Endometrial microvascular endothelial cells (primary cell): ENCODE results near the gene XYLT2. TPM values are rescaled to one million over a fixed set of nuclear protein-coding genes. Genes with fewer than 3 reads are reported as not detected.
"Not testable (repeated sequence)": the region's sequence is repeated elsewhere in the genome, so short reads cannot be mapped to it uniquely, and the experiment has no call there.

ENCODE experiments used
- in situ Hi-C: cut with HindIII; loops from 2 replicates; pipeline ENCODE4 v1.10.0; 2017; ENCODE audit warnings: low sequenced_read_pairs, low pct_unique_long_range_greater_than_20kb; ENCODE audit errors: inconsistent ontology term
- total RNA-seq: library from RNA; depleted of rRNA; stranded (reverse); fragments of >200 nt; gene quantifications from one replicate; pipeline ENCODE4 v1.2.3, GENCODE V29; 2015; ENCODE audit errors: inconsistent ontology term

The XYLT2 gene
- total RNA-seq, result 51.2 TPM

DNA sequence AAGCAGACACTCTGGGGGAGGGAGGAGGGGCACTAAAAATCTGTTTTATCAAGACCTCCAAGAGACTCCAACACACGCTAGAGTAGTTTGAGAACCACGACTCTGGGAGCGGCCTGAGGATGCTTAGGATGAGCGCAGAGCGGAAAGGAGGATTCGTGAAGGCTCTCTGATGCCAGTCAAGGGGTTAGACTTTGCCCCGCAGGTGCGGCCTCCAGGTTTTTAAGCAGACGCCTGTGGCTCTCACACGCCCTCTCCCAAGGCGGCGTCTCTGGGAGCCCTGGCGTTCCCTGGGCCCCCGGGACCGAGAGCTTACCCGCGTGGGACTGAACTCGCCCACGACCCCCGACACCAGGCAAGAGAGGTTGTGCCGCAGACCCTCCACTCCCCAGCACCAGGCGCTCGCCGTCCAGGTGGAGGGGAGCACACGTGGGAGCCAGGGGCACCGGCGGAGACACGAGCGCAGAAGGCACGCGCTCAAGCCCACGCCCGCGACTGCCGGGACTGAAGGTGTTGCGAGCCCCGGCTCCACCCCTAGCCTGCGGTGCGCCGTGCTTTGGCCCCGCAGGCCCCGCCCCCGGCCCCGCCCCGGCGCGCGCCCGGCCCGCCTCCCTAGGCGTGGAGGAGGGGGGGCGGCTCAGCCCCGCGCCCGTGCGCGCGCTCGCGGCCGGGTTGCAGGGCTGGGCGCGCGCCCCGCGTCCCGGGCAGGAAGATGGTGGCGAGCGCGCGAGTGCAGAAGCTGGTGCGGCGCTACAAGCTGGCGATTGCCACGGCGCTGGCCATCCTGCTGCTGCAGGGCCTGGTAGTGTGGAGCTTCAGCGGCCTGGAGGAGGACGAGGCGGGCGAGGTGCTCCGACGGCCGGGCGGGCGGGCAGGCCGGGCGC is at the start of gene XYLT2:
Gene XYLT2, plus strand, starts transcription at position 695 of the 881 bp plus-strand sequence. Its CDS starts 15 bp downstream, at position 710.
- in situ Hi-C loops, result no loop called here

DNA sequence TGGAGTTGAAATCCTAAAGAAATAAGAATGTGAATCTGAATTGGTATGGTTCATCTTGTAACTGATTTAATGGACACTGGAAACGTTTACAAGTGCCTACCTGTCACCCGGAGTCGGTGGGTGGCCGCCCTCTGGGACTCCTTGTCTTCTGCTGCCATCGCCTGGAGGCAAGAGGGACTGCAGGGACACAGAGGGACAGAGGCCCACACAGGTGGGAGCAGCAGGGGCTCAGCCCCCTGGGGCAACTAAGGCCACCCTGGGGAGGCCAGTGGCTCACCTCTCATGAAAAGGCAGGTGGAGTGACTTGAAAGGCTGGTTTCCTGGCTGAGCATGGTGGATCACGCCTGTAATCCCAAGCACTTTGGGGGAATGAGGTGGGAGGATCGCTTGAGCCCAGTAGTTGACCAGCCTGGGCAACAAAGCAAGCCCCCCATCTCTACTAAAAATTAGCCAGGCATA is 48.5 kb upstream of the XYLT2 start:
- in situ Hi-C loops, result no loop called here

DNA sequence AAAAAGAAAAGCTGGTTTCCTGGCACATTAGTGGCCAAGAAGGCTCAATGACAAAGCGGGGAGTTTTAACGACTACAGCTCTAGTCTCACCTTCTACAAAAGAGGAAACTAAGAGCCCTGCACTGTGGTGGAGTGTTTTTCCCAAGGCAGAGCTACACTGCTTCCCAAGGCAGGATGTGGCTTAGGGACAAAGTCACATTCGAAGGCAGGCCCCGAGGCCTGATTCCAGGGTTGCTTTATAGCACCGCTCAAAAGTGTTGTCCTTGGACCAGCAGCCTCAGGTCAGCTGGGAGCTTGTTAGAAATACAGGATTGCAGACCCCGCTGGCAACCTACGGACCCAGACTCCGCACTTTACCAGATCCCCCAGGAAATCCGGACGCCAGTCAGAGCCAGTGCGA is 47.9 kb upstream of the XYLT2 start:
- in situ Hi-C loops, result no loop called here

DNA sequence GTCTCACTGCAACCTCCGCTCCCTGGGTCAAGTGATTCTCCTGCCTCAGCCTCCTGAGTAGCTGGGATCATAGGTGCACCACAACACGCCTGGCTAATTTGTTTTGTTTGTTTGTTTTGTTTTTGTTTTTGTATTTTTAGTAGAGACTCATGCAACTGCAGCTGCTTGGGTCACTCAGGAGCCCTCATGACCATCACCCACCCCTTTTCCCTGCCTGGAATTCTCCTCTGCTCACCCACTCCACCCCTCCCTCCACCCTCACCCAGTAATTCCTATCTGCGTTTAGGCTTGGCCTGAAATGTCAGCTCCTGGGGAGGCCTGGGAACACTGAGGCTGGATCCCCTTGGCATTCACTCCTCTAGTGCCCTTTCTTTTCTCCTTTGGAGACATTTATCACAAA is 46.1 kb upstream of the XYLT2 start:
- in situ Hi-C loops, result no loop called here

DNA sequence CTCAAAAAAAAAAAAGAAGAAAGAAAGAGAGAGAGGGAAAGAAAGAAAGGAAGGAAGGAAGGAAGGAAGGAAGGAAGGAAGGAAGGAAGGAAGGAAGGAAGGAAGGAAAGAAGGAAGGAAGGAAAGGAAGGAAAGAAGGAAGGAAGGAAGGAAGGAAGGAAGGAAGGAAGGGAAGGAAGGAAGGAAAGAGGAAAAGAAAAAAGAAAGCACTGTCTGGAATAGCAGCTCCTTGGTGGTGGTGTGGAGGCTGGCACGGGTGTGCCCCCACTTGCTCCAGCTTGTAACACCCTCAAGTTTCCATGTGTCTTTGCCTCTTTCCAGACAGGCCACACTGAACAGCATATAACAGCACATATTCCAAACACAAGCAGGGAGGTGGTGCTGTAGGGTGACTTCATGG is 45.1 kb upstream of the XYLT2 start:
- in situ Hi-C loops, result not testable (repeated sequence)

DNA sequence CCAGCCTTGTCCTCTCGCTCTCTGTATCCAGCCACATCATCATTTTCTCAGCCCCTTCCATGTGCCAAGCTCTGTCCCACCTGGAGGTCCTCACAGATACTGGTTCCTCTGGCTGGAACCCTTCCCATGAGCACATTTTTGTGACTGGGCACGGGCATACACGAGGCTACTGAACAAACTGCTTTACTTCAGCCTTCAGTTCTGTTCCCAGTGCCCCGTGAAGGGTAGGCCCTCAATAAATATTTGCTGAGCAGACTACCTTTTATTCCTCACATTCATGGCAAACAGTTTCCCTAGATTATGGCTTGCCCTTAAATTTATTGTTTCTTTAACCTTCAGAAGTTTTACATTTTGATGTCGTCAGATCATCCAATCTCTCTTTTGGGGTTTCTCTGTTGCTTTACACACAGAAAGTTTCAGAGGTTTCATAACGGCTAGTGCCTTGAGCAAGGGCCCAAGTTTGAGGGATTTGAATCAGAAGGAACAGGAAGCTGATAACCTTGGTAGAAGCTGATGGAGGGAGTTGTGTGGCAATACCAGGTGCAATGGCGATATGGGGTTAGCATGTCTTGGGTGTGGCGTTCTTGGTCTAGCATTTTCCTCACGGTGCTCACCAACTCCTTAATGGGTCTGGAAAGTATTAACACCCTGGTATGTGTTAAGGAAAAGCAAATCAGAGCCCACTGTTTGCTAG is 43.9 kb upstream of the XYLT2 start:
- in situ Hi-C loops, result no loop called here

DNA sequence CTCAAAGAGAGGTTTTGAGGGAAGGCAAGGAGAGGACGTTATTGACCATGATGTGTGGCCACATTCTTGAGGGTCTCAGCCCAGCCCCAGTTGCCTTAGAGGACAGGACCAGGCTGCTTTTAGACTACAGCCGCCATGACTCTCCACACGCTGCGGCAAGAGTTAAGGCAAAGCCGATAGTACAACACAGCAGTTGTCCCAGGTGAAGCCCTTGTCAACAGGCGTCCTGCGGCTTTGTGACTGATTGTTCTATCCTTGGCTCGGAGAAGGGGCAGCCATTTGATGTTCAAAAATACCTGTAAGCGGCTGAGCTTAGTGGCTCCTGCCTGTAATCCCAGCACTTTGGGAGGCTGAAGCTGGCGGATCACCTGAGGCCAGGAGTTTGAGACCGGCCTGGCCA is 42.9 kb upstream of the XYLT2 start:
- in situ Hi-C loops, result no loop called here

DNA sequence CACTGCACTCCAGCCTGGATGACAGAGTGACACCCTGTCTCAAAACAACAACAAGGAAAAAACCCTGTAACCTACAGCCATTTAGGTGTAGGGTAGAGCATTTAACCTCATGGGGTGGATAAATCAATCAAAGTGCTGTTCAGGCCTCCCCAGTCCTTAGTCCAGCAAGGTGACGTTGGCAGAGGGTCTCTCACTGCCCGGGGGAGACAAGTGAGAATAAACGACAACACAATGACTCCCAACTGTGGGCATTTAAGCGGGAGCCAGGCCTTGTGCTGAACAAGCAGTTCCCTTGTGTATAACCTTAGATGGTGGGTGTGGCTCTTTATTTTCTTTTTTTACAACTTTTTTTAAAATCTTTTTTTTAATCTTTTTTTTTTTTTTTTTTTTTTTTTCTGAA is 42.3 kb upstream of the XYLT2 start:
- in situ Hi-C loops, result no loop called here

DNA sequence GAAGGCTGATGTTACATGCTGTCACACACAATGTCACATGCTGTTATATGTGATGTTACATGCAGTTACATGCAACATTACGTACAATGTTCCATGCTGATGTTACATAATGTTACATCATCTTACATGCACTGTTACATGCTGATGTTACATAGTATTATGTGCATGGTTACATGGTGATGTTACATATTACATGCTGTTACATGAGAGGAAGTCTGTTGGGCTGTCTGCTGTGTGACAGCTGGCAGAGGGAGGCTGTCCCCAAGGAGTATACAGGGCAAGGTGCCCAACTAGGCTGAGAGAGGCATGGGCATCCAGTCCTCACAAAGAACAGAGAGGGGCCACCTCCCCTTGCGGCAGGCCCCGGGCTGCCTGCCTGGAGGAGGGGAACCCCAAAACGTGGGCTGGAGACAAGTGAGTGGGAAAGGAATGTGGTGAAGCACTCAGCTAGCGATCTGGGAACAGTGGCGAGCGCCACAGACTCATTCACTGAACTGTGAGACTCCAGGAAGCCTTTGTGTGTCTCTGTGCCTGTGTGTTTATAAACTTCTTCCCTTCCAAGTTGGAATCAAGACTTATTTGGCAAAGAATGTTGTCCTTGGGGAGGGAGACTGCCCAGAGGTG is 41.0 kb upstream of the XYLT2 start:
- in situ Hi-C loops, result no loop called here

DNA sequence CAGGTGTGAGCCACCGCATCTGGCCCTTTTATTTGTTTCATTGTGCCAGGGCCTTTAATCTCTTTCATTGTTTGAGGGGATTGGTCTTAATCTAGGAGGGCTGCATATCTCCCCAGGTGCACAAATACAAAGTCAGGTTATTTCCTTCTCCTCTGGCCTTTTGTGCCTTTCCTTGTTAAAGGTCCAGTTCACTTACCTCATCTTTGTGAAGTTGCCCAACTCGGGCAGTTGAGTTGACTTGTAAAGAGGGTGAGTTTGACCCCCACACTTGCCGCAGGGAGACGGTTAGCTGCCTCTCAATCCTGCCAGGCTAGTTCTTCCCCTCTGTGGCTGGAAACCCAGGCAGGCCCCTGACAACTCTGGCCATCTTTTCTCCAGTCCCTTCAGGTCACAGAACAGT is 38.3 kb upstream of the XYLT2 start:
- in situ Hi-C loops, result no loop called here

DNA sequence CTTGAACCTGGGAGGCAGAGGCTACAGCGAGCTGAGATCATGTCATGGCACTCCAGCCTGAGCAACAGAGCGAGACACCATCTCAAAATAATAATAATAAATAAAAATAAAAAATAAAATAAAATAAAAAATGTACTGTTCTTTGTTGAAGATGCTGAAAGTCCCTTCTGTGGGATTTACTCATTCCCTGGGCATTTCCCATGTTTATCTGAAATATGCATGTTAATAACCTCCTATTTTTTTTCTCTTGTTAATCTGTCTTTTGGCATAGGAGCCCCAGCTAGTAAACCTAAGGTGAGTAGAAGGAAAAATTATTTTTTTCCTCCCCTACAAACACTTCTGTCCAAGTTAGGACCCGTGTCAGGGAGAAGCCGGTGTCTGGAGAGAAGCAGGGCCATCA is 37.3 kb upstream of the XYLT2 start:
- in situ Hi-C loops, result no loop called here

DNA sequence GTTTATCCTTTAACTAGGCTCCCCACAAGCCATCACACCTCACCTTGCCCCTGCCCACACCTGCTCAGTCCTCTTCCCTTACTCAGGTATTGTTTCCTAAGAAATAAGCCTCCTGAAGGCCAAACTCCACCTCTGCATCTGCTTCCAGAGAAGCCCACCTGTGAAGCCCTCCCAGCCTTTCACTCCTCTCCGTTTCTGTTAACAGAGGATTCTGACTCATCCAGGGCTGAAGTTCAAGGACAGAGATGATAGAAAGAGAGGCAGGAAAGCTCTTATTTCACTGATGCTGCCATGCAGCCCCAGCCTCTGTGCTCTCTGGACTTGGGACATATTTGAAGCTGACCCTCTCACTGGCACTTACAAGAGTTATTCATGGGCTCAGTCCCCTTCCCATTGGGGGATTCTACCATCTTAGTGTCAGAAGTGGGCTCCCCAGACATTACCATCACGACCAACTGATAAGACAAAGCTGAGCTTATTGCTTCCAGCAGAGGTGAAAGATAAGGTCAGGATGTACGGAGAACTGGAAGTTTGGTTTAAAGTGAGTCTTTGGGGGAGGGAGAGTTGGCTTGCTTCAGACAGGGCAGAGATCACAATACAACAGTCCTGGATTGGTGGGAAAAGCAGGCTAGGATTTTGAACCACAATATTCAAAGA is 35.3 kb upstream of the XYLT2 start:
- in situ Hi-C loops, result no loop called here

DNA sequence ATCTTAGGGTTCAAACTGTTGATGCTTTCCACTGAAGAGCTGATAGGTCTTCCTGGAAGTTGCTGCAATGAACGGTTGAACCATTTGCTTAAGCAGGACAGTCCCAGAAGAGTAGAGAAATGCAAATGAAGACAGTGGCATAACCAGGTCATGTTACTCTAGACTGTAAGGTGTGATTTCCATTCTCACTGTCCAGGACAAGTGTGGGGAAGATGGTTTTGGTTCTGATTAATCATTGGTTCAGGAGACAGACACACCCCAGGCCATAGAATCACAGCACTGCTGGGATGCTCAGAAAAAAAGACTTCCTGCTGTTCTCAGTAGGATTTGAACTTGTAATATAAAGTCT is 34.8 kb upstream of the XYLT2 start:
- in situ Hi-C loops, result no loop called here

DNA sequence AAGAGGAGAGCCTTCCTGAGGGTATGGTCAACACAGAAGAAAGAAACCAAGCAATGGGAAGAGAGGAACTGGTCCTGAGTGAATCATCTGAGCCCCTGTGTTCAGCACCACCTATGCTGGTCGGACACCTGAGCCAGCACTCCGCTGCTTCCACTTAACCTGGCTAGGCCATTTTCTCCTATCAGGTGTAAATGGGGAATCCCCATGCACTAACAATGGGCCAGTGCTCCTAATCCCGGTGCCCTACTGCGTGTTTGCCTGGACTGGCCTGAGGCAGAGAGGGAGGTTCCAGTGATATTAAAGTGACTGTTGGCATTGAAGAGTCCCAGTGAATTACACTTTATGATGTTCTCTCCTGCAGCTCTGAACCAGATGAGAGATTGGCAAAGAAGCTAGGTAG is 34.4 kb upstream of the XYLT2 start:
- in situ Hi-C loops, result no loop called here

DNA sequence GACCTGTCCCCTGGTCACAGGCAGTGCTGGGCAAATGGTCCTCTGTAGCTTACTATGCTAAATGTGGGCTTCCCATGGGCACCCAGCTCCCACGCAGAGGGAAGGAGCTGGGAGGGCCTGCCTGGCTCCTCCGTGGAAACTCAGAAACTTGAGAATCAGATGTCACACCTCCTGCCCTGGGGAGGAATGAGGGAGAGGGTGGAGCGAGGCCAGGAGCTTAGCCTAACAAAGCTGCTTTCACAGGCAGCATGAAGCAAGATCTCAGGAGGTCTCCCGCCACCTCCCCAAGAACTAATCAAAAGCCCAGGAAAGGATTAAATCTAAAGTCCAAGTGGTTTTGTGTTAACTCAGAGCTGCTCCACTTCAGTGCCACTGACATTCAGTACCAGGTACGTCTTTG is 33.6 kb upstream of the XYLT2 start:
- in situ Hi-C loops, result no loop called here

DNA sequence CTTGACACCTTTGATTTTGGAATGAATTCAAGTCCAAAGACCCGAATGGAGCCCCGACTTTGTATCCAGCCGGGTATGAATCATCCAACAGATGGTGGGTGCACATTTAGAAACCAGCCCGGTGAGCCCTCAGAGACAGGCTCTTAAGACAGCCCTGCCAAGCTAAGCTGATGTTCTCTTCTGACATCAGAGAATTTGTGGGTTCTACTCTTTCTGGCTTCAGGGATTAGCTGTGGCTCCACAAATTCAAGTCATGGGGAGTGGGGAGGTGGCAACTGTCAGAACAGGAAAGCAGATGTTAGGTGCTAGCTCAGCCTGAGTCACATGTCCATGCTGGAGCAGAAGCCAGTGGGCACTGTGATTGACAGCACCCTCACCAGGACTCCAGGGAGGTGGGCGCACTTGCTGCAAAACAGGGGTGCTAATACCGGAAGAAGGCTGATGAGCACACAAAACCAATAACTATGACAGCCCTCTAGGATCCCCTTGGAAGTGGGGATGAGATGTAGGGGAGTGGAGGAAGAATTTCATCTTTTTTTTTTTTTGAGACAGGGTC is 31.4 kb upstream of the XYLT2 start:
- in situ Hi-C loops, result no loop called here

DNA sequence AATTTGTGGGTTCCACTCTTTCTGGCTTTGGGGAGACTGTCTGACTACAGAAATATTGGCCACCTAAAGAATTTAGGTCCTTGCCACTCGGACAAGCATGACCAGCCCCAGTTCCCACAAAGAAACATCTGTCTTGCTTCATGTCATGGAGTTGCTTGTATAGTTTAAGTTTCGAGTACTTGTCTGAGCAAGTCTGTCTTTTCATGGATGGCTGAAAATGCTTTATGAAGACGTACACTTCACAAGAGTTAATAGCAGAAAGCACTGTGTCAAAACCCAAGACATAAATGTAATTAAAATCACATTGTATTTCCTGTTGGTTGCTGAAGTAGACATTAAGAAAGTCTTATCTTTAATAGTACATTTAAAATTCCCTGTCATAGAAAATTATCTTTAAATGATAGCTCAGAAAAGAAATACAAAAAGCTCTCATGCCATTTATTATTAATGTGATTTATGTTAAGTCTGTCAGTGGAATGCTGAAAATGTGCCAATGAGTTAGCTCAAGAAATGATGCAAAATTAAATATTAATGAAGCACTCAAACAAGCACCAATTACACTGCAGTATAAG is 29.8 kb upstream of the XYLT2 start:
- in situ Hi-C loops, result no loop called here

DNA sequence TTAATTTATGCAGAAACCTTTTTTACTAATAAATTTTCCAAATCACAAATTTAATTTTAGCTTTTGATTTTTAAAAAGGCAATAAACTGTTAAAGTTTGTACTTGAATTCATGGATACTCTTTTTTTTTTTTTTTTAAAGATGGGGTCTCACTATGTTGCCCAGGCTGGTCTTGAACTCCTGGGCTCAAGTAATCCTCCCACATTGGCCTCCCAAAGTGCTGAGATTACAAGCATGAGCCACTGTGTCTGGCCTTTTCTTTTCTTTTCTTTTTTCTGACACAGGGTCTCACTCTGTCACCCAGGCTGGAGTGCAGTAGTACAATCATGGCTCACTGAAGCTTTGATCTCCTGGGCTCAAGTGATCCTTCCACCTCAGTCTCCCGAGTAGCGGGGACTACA is 29.3 kb upstream of the XYLT2 start:
- in situ Hi-C loops, result not testable (repeated sequence)

DNA sequence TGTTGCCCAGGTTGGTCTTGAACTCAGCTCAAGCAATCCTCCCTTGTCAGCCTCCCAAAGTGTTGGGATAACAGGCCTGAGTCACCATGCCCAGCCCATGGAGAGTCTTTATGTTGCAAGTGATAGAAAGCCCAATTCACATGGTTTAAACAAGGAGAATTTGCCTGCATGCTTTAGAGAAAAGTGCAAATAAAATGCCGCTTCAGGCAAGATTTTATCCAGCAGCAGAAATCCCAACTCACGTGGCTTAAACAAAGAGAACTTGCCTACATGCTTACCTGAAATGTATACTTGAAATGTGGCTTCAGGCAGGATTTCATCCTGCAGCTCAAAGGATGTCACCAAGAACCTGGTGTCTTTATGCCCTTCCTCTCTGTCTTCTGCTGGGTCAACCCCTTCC is 28.8 kb upstream of the XYLT2 start:
- in situ Hi-C loops, result no loop called here
